ENCODE data around the gene CBX4.

- TF ChIP-seq EP300 (IDR thresholded peaks at IDR 0.05): no peak
- no peak for TF ChIP-seq CTCF (IDR thresholded peaks at IDR 0.05)
These were observed 1.2 kb downstream of the CBX4 start for GRCh38 chr17:79837888-79838521.

Data from upper lobe of left lung (tissue), 4 donors.